Ascending aorta (tissue), 2 donors: ENCODE data around the gene BAIAP2L1. TPM values are rescaled to one million over a fixed set of nuclear protein-coding genes. Genes with fewer than 3 reads are reported as not detected.

Source experiments
- DNase-seq, 2 donors: peaks; one replicate each; pipeline ENCODE4 v3.0.0-alpha.2; 2019; ENCODE audit warnings: low spot score in 2 of 2
- H3K27ac ChIP-seq, 2 donors: fragments of 200-600 bp; sonication (generic); one replicate each; pipeline ENCODE4 v1.5.1; 2016 to 2017; ENCODE audit warnings: mild to moderate bottlenecking in 1 of 2
- H3K27me3 ChIP-seq: fragments of 200-600 bp; sonication (generic); one replicate; pipeline ENCODE4 v1.5.1; 2017
- H3K36me3 ChIP-seq, 2 donors: fragments of 200-600 bp; sonication (generic); one replicate each; pipeline ENCODE4 v1.5.1; 2016
- H3K4me1 ChIP-seq, 2 donors: fragments of 200-600 bp; sonication (generic); one replicate each; pipeline ENCODE4 v1.5.1; 2016 to 2017; ENCODE audit warnings: mild to moderate bottlenecking in 1 of 2
- H3K4me3 ChIP-seq, 2 donors: fragments of 200-600 bp; sonication (generic); one replicate each; pipeline ENCODE4 v1.5.1; 2016 to 2017; ENCODE audit warnings: mild to moderate bottlenecking in 1 of 2
- H3K9me3 ChIP-seq, 2 donors: fragments of 200-600 bp; sonication (generic); one replicate each; pipeline ENCODE4 v1.5.1; 2016
- CTCF ChIP-seq, 3 experiments: fragments of 200-600 bp in 2 of 3; fragments of 450-650 bp in 1 of 3; sonication (generic) in 2 of 3; IDR thresholded peaks; one replicate each; pipeline ENCODE4 v1.5.1; 2016 to 2019; ENCODE audit warnings: antibody characterized with exemption in 3 of 3, mild to moderate bottlenecking in 1 of 3, moderate library complexity in 1 of 3
- intact Hi-C: fragments of 100-400 bp; cut with DNase I; formaldehyde crosslinking; loops from one replicate; pipeline ENCODE4 v1.15.1; 2023
- total RNA-seq: library from RNA; depleted of rRNA; stranded (reverse); fragments of >200 nt; gene quantifications from one replicate; pipeline ENCODE4 v1.1.0, GENCODE V29; 2016

The BAIAP2L1 gene
- total RNA-seq, 1 donor from 2014 or later: 2.8 TPM

- H3K27me3 ChIP-seq: no peaks in the 10 kb centered on the region
- TF ChIP-seq CTCF (IDR thresholded peaks at IDR 0.05): no peak
- no peak for DNase-seq
- no peaks in the 10 kb centered on the region for H3K9me3 ChIP-seq
- peak overlapping the region; percentile 93 to 100 for H3K4me3 ChIP-seq
- no peaks in the 10 kb centered on the region for H3K36me3 ChIP-seq
- H3K4me1 ChIP-seq: peaks cover 17 to 25% of the 10 kb centered on the region in 2 donors
- intact Hi-C loops: loop anchor here (2.0 to 10.0 kb wide), 6 partner anchors 93 to 1225 kb away; partner anchors contain the start of genes LMTK2, NPTX2, TRRAP and ZKSCAN5
- H3K27ac ChIP-seq: peak overlapping the region in 1 of 2 donors; percentile 86
Measured at GRCh38 chr7:98280296-98280695, 120.6 kb downstream of the BAIAP2L1 start.

GRCh38 chr7:98278936-98279335 lies 122.0 kb downstream of the BAIAP2L1 start:
- DNase-seq: no peak

GRCh38 chr7:98278408-98278807 lies 122.5 kb downstream of the BAIAP2L1 start:
- Histone ChIP-seq H3K4me3 (no peak overlapping the region), H3K9me3 (no peaks in the 10 kb centered on the region), H3K27ac (no peak overlapping the region), H3K36me3 (no peaks in the 10 kb centered on the region), H3K27me3 (no peaks in the 10 kb centered on the region), H3K4me1 (peaks cover 2 to 15% of the 10 kb centered on the region in 2 donors)
- intact Hi-C loops: no loop called here
- no peak for TF ChIP-seq CTCF (IDR thresholded peaks at IDR 0.05)
- no peak for DNase-seq

More at GRCh38 chr7:98278936-98279335, 122.0 kb downstream of the BAIAP2L1 start:
- intact Hi-C loops: no loop called here
- no peaks in the 10 kb centered on the region for H3K27me3 ChIP-seq
- TF ChIP-seq CTCF (IDR thresholded peaks at IDR 0.05): no peak
- no peaks in the 10 kb centered on the region for H3K9me3 ChIP-seq
- H3K4me1 ChIP-seq: peaks cover 7 to 18% of the 10 kb centered on the region in 2 donors
- H3K4me3 ChIP-seq: no peak overlapping the region
- no peak overlapping the region for H3K27ac ChIP-seq
- no peaks in the 10 kb centered on the region for H3K36me3 ChIP-seq

GRCh38 chr7:98276241-98276761 lies 124.6 kb downstream of the BAIAP2L1 start:
- intact Hi-C loops: no loop called here
- Histone ChIP-seq H3K27ac (peak overlapping the region; percentile 49 to 57), H3K4me1 (peaks cover 0 to 10% of the 10 kb centered on the region in 2 donors), H3K36me3 (no peaks in the 10 kb centered on the region), H3K4me3 (no peak overlapping the region), H3K27me3 (no peaks in the 10 kb centered on the region), H3K9me3 (no peaks in the 10 kb centered on the region)
- DNase-seq: no peak
- TF ChIP-seq CTCF (IDR thresholded peaks at IDR 0.05): no peak

GRCh38 chr7:98267303-98267702 lies 133.6 kb downstream of the BAIAP2L1 start:
- Histone ChIP-seq H3K27ac (no peak overlapping the region), H3K36me3 (no peaks in the 10 kb centered on the region), H3K4me1 (no peaks in the 10 kb centered on the region), H3K4me3 (no peak overlapping the region), H3K27me3 (no peaks in the 10 kb centered on the region), H3K9me3 (no peaks in the 10 kb centered on the region)
- TF ChIP-seq CTCF (IDR thresholded peaks at IDR 0.05): no peak
- intact Hi-C loops: no loop called here
- DNase-seq: no peak

- Histone ChIP-seq H3K9me3 (no peaks in the 10 kb centered on the region), H3K4me3 (no peak overlapping the region), H3K36me3 (no peaks in the 10 kb centered on the region), H3K27ac (no peak overlapping the region), H3K4me1 (no peaks in the 10 kb centered on the region), H3K27me3 (no peaks in the 10 kb centered on the region)
- peak in 2 of 3 experiments; percentile 21 to 37 for TF ChIP-seq CTCF (IDR thresholded peaks at IDR 0.05)
- DNase-seq: no peak
- intact Hi-C loops: no loop called here
Measured at GRCh38 chr7:98266840-98267239, 134.1 kb downstream of the BAIAP2L1 start.
